Measurements from ENCODE around the gene PFKFB4.
"Not testable (repeated sequence)": the region's sequence is repeated elsewhere in the genome, so short reads cannot be mapped to it uniquely, and the experiment has no call there.

PFKFB4 gene

GRCh38 chr3:48530701-48531100, 25.9 kb downstream of the PFKFB4 start:
- DNase-seq (ENCODE audit: low read depth) = not testable (repeated sequence)

- no peak for DNase-seq (ENCODE audit: low read depth)
Measured at GRCh38 chr3:48528754-48529153, 27.8 kb downstream of the PFKFB4 start.

- DNase-seq (ENCODE audit: low read depth) = no peak
Measured at GRCh38 chr3:48528048-48528447, 28.6 kb downstream of the PFKFB4 start.

- DNase-seq (ENCODE audit: low read depth) = no peak
Measured at GRCh38 chr3:48524970-48525369, 31.6 kb downstream of the PFKFB4 start.

- no peak for DNase-seq (ENCODE audit: low read depth)
Measured at GRCh38 chr3:48521635-48522034, 35.0 kb downstream of the PFKFB4 start.

- no peak for DNase-seq (ENCODE audit: low read depth)
Measured at GRCh38 chr3:48519277-48519643, 37.3 kb downstream of the PFKFB4 start.

GRCh38 chr3:48518638-48519276, 37.8 kb downstream of the PFKFB4 start:
- DNase-seq (ENCODE audit: low read depth) = no peak

- no peak for DNase-seq (ENCODE audit: low read depth)
Measured at GRCh38 chr3:48518069-48518468, 38.5 kb downstream of the PFKFB4 start.

- DNase-seq (ENCODE audit: low read depth) = no peak
Measured at GRCh38 chr3:48516571-48516970, 40.0 kb downstream of the PFKFB4 start.

GRCh38 chr3:48514431-48515227, 42.0 kb downstream of the PFKFB4 start:
- DNase-seq (ENCODE audit: low read depth) = no peak

- no peak for DNase-seq (ENCODE audit: low read depth)
Measured at GRCh38 chr3:48511551-48511950, 45.1 kb downstream of the PFKFB4 start.

- no peak for DNase-seq (ENCODE audit: low read depth)
Measured at GRCh38 chr3:48507256-48508061, 49.1 kb downstream of the PFKFB4 start.

GRCh38 chr3:48505968-48506504, 50.6 kb downstream of the PFKFB4 start:
- no peak for DNase-seq (ENCODE audit: low read depth)

GRCh38 chr3:48505146-48505545, 51.5 kb downstream of the PFKFB4 start:
- no peak for DNase-seq (ENCODE audit: low read depth)

GRCh38 chr3:48504051-48504946, 52.3 kb downstream of the PFKFB4 start, which contains the start of gene SHISA5:
TSS of gene SHISA5 (minus strand) at chr3:48504174. CDS start at chr3:48504094, 80 bp downstream.
- peak; percentile 43 for DNase-seq (ENCODE audit: low read depth)

GRCh38 chr3:48503401-48504050, 53.1 kb downstream of the PFKFB4 start:
- DNase-seq (ENCODE audit: low read depth) = no peak

GRCh38 chr3:48502728-48503168, 53.9 kb downstream of the PFKFB4 start:
- no peak for DNase-seq (ENCODE audit: low read depth)

GRCh38 chr3:48502121-48502520, 54.5 kb downstream of the PFKFB4 start:
- DNase-seq (ENCODE audit: low read depth) = no peak

GRCh38 chr3:48501196-48501595, 55.4 kb downstream of the PFKFB4 start:
- DNase-seq (ENCODE audit: low read depth) = no peak

- DNase-seq (ENCODE audit: low read depth) = no peak
Measured at GRCh38 chr3:48500656-48501055, 55.9 kb downstream of the PFKFB4 start.

- no peak for DNase-seq (ENCODE audit: low read depth)
Measured at GRCh38 chr3:48493203-48493501, 63.5 kb downstream of the PFKFB4 start.
